Measurements from ENCODE around the gene FAXDC2.

The FAXDC2 gene

DNA sequence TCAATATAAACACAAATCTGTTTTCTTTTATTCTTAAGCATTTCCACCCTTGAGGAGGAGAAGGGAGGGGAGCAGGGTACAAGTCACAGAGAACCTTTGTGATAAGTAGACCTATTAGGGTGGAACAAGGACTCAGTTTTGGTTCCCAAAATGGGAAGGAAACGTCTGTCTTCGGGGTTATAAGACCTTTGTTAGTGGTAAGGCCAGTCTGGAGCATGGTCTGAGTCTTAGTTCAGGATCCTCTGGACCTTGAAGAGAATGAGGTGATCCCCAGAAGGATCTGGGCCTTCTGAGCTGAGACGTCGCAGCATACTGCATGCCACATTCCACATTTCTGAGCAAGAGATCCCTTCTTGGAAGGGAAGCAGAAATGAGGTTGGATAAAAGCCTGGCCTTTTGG, 37.2 kb downstream of the FAXDC2 start:
- Histone ChIP-seq H3K27ac (no peak overlapping the region), H3K36me3 (peaks cover 75% of the 10 kb centered on the region), H3K4me1 (ENCODE audit: control insufficient read depth in 1 of 2, insufficient read depth in 1 of 2, low read depth in 1 of 2, low read length in 1 of 2) (peaks cover 4 to 5% of the 10 kb centered on the region in 2 experiments), H3K27me3 (no peaks in the 10 kb centered on the region), H3K4me3 (ENCODE audit: low read depth in 1 of 2, low read length in 1 of 2) (no peak overlapping the region), H3K9me3 (no peaks in the 10 kb centered on the region)
- TF ChIP-seq, protein P1, sequence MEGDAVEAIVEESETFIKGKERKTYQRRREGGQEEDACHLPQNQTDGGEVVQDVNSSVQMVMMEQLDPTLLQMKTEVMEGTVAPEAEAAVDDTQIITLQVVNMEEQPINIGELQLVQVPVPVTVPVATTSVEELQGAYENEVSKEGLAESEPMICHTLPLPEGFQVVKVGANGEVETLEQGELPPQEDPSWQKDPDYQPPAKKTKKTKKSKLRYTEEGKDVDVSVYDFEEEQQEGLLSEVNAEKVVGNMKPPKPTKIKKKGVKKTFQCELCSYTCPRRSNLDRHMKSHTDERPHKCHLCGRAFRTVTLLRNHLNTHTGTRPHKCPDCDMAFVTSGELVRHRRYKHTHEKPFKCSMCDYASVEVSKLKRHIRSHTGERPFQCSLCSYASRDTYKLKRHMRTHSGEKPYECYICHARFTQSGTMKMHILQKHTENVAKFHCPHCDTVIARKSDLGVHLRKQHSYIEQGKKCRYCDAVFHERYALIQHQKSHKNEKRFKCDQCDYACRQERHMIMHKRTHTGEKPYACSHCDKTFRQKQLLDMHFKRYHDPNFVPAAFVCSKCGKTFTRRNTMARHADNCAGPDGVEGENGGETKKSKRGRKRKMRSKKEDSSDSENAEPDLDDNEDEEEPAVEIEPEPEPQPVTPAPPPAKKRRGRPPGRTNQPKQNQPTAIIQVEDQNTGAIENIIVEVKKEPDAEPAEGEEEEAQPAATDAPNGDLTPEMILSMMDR (IDR thresholded peaks at IDR 0.05) = no peak

DNA sequence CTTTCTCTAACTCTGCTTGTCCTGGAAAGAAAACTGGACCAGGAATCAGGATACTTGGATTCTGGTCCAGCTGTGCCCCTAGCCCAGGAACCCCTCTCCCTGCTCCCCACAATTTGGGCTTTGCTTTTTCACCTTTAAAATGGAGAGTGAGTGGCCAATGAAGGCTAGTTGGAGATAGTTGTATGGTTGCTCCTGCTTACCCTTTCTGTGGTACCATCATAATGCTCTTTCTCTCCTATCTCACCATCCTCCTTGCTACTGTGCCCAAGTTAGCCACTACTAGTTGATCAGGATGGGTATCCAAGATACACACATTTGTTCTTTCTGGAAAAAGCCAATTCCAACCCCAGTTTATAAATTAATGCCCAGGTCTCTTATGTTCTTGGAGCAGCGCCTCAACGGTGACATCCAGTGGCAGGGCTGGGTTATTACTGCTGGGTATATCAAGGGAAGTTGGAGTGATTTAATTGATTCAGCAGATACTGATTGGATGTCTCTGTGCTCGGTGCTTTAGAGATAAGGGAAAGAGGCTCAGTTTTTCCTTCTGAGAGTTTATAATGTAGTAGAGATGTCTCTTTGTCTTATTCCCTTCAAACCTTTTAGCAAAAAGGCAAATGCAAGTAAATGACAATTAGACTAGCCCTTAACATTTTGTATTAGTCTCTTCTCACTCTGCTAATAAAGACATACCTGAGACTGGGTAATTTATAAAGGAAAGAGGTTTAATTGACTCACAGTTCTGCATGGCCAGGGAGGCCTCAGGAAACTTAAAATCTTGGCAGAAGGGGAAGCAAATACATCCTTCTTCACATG, 38.5 kb downstream of the FAXDC2 start:
- TF ChIP-seq, protein P1 (IDR thresholded peaks at IDR 0.05) = peak; percentile 85
- no peaks in the 10 kb centered on the region for H3K9me3 ChIP-seq
- no peaks in the 10 kb centered on the region for H3K27me3 ChIP-seq
- H3K36me3 ChIP-seq = peaks cover 77% of the 10 kb centered on the region
- H3K4me3 ChIP-seq (ENCODE audit: low read depth in 1 of 2, low read length in 1 of 2) = no peak overlapping the region
- H3K4me1 ChIP-seq (ENCODE audit: control insufficient read depth in 1 of 2, insufficient read depth in 1 of 2, low read depth in 1 of 2, low read length in 1 of 2) = peaks cover 4 to 5% of the 10 kb centered on the region in 2 experiments
- peak overlapping the region; percentile 52 for H3K27ac ChIP-seq

DNA sequence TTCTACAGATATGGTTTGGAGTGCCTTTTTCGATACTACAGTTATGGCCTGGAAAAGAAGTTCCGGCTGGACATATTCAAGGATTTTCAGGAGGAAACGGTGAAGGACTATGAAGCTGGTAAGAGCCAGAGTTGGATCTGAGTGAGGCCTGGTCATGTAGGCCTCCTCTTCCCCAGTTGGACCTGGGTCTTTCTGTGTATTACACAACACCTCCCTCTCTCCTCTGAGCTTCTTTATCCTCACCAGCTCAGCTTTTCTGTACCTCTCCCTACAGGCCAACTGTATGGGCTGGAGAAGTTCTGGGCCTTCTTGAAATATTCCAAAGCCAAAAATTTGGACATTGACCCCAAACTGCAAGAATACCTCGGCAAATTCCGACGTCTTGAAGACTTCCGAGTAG, 39.2 kb downstream of the FAXDC2 start:
- H3K36me3 ChIP-seq = peaks cover 78% of the 10 kb centered on the region
- peaks cover 4 to 5% of the 10 kb centered on the region in 2 experiments for H3K4me1 ChIP-seq (ENCODE audit: control insufficient read depth in 1 of 2, insufficient read depth in 1 of 2, low read depth in 1 of 2, low read length in 1 of 2)
- H3K27me3 ChIP-seq = no peaks in the 10 kb centered on the region
- no peak overlapping the region for H3K4me3 ChIP-seq (ENCODE audit: low read depth in 1 of 2, low read length in 1 of 2)
- H3K9me3 ChIP-seq = no peaks in the 10 kb centered on the region
- TF ChIP-seq, protein P1 (IDR thresholded peaks at IDR 0.05) = no peak
- H3K27ac ChIP-seq = peak overlapping the region; percentile 52

DNA sequence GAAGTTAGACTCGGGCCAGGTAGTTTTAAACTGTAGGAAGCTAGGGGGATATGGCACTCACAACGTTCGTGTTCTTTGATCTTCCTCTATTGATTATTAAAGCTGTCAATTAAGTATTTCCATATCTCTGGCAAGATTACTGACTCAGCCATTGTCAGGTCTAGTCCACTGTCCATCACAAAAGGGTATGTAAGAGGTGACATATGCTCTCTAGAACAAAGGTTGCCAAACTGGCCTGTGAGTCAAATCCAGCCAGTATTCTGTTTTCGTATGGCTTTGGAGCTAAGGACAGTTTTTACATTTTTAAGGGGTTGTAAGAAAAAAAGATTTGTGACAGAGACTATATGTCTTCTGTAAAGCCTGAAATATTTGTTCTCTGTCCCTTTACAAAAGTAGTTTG, 44.2 kb downstream of the FAXDC2 start:
- H3K36me3 ChIP-seq = peaks cover 90% of the 10 kb centered on the region
- no peak overlapping the region for H3K27ac ChIP-seq
- H3K9me3 ChIP-seq = no peaks in the 10 kb centered on the region
- H3K4me3 ChIP-seq (ENCODE audit: low read depth in 1 of 2, low read length in 1 of 2) = no peak overlapping the region
- H3K4me1 ChIP-seq (ENCODE audit: control insufficient read depth in 1 of 2, insufficient read depth in 1 of 2, low read depth in 1 of 2, low read length in 1 of 2) = peaks cover 0 to 3% of the 10 kb centered on the region in 2 experiments
- H3K27me3 ChIP-seq = no peaks in the 10 kb centered on the region
- TF ChIP-seq, protein P1 (IDR thresholded peaks at IDR 0.05) = no peak

DNA sequence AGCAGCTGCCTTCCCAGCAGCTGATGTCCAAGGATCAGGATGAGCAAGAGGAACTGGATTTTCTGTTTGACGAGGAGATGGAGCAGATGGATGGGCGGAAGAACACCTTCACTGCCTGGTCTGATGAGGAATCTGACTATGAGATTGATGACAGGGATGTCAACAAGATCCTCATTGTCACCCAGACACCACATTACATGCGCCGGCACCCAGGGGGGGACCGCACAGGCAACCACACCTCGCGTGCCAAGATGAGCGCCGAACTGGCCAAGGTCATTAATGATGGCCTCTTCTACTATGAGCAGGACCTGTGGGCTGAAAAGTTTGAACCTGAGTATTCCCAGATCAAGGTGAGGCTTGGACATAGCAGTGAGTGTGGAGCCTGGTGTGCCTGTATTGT, 48.4 kb downstream of the FAXDC2 start:
- no peaks in the 10 kb centered on the region for H3K27me3 ChIP-seq
- no peak overlapping the region for H3K4me3 ChIP-seq (ENCODE audit: low read depth in 1 of 2, low read length in 1 of 2)
- TF ChIP-seq, protein P1 (IDR thresholded peaks at IDR 0.05) = no peak
- no peaks in the 10 kb centered on the region for H3K9me3 ChIP-seq
- no peaks in the 10 kb centered on the region for H3K4me1 ChIP-seq (ENCODE audit: control insufficient read depth in 1 of 2, insufficient read depth in 1 of 2, low read depth in 1 of 2, low read length in 1 of 2)
- peaks cover 97% of the 10 kb centered on the region for H3K36me3 ChIP-seq
- H3K27ac ChIP-seq = no peak overlapping the region

Data from neutrophil (primary cell).